ENCODE data around the gene TTBK2.

GRCh38 chr15:42772144-42772543, 148.4 kb downstream of the TTBK2 start:
- no peak for TF ChIP-seq EP300 (IDR thresholded peaks at IDR 0.05; ENCODE audit: borderline replicate concordance)
- TF ChIP-seq NFIC (IDR thresholded peaks at IDR 0.05) = no peak
- no peak for TF ChIP-seq TAF1 (IDR thresholded peaks at IDR 0.05; ENCODE audit: low read depth)
- TF ChIP-seq RAD21 (IDR thresholded peaks at IDR 0.05; ENCODE audit: low read depth) = no peak
- no peak for TF ChIP-seq ZBTB7A (IDR thresholded peaks at IDR 0.05; ENCODE audit: low read depth)
- no peak for TF ChIP-seq CREB1 (IDR thresholded peaks at IDR 0.05; ENCODE audit: low read depth)
- no peak for TF ChIP-seq TCF12 (IDR thresholded peaks at IDR 0.05; ENCODE audit: low read depth)
- TF ChIP-seq CEBPB (IDR thresholded peaks at IDR 0.05) = no peak

All from Ishikawa (cell line).